HepG2 (cell line): ENCODE results near the gene KLF3. TPM values are rescaled to one million over a fixed set of nuclear protein-coding genes. Genes with fewer than 3 reads are reported as not detected.

ENCODE experiments used
- ATAC-seq: fragments of 200-7000 bp; cut with Tn5 transposase; 3 replicates; pipeline ENCODE4 v1.9.1; 2020; ENCODE audit warnings: mild to moderate bottlenecking, moderate library complexity
- BruUV-seq: library from RNA; stranded (reverse); fragments of 400-500 nt; replicated peaks from 2 replicates; lab custom pipeline; 2021; lab: Mats Ljungman, UMichigan
- CTCF ChIA-PET: fragments of 300-600 bp; formaldehyde crosslinking; extraction: SDS; loops from one replicate; lab custom pipeline; 2021; ENCODE audit warnings: low total read pairs, inconsistent platforms, low intra/inter-chr PET ratio; lab: Yijun Ruan, JAX
- POLR2A ChIA-PET: fragments of 350-600 bp; sonication (Branson Sonifier 250); formaldehyde crosslinking; loops from one replicate; lab custom pipeline; 2020; ENCODE audit warnings: antibody characterized with exemption, inconsistent platforms; lab: Yijun Ruan, JAX
- DNase-seq: peaks from one replicate; pipeline ENCODE4 v3.0.0-alpha.2; 2015; ENCODE audit warnings: low spot score
- FAIRE-seq: peaks from 3 replicates; lab custom pipeline; 2011; peaks lifted over from hg19 to GRCh38; lab: Jason Lieb, UNC
- H2AFZ ChIP-seq: one replicate; pipeline ENCODE4 v1.6.1; 2011; ENCODE audit warnings: low read length, inconsistent platforms
- H3K27ac ChIP-seq: fragments of 300-600 bp; 3 replicates; pipeline ENCODE4 v1.8.0; 2011; ENCODE audit warnings: mixed run types, mild to moderate bottlenecking, mixed read lengths, low read length, inconsistent platforms; ENCODE audit not compliant: insufficient read depth; ENCODE audit errors: extremely low read length
- H3K27me3 ChIP-seq, 2 experiments: fragments of 200-600 bp in 1 of 2; 2 replicates in 1 of 2; 3 replicates in 1 of 2; pipeline versions ENCODE4 v1.6.0 to v1.8.0; 2011; ENCODE audit warnings: low read length in 2 of 2, mild to moderate bottlenecking in 2 of 2, moderate library complexity in 2 of 2, inconsistent platforms in 1 of 2; ENCODE audit not compliant: insufficient read depth in 2 of 2, control insufficient read depth in 1 of 2
- H3K36me3 ChIP-seq, 2 experiments: fragments of 200-600 bp in 1 of 2; replicated peaks in 1 of 2; 2 replicates in 1 of 2; 3 replicates in 1 of 2; pipeline versions ENCODE4 v1.5.1 to v1.8.0; 2011; ENCODE audit warnings: low read length in 2 of 2, inconsistent platforms in 1 of 2; ENCODE audit not compliant: insufficient read depth in 2 of 2, control insufficient read depth in 1 of 2
- H3K4me1 ChIP-seq: 2 replicates; pipeline ENCODE4 v1.5.1; 2012; ENCODE audit warnings: low read length, inconsistent platforms; ENCODE audit not compliant: insufficient read depth
- H3K4me2 ChIP-seq: 2 replicates; pipeline ENCODE4 v1.6.0; 2011; ENCODE audit warnings: low read depth, low read length, inconsistent platforms
- H3K4me3 ChIP-seq, 3 experiments: fragments of 200-600 bp in 1 of 3; sonication (generic), shearing (Covaris generic) in 1 of 3; replicated peaks in 1 of 3; 2 replicates each; pipeline ENCODE4 v1.5.1; 2011 to 2016; ENCODE audit warnings: low read length in 3 of 3, inconsistent platforms in 2 of 3, low read depth in 2 of 3, mild to moderate bottlenecking in 2 of 3, control low read depth in 1 of 3, mixed read lengths in 1 of 3; ENCODE audit not compliant: insufficient read depth in 1 of 3
- H3K79me2 ChIP-seq: one replicate; pipeline ENCODE4 v1.6.1; 2011; ENCODE audit warnings: low read length, inconsistent platforms; ENCODE audit not compliant: insufficient read depth
- H3K9ac ChIP-seq: 2 replicates; pipeline ENCODE4 v1.6.0; 2011; ENCODE audit warnings: mild to moderate bottlenecking, low read depth, low read length, inconsistent platforms; ENCODE audit not compliant: insufficient read depth
- H3K9me3 ChIP-seq: 2 replicates; pipeline ENCODE4 v1.5.1; 2012; ENCODE audit warnings: mild to moderate bottlenecking, low read length
- H4K20me1 ChIP-seq: 2 replicates; pipeline ENCODE4 v1.6.0; 2011; ENCODE audit warnings: inconsistent platforms, mild to moderate bottlenecking, low read length, moderate library complexity; ENCODE audit not compliant: insufficient read depth
- BCL6 ChIP-seq: IDR thresholded peaks from 2 replicates; pipeline ENCODE4 v1.6.1; 2016; ENCODE audit warnings: missing genetic modification reagents, missing compliant biosample characterization
- CEBPG ChIP-seq: IDR thresholded peaks from 2 replicates; pipeline ENCODE4 v1.6.1; 2016
- ELF1 ChIP-seq: sonication (generic); formaldehyde crosslinking; IDR thresholded peaks from 2 replicates; pipeline ENCODE4 v1.4.0; 2020; ENCODE audit warnings: missing genetic modification reagents
- MAZ ChIP-seq, 2 experiments: sonication (generic) in 1 of 2; formaldehyde crosslinking in 1 of 2; IDR thresholded peaks; 2 replicates each; pipeline versions ENCODE4 v1.5.0 to v1.6.1; 2012 to 2020; ENCODE audit warnings: low read depth in 2 of 2, mild to moderate bottlenecking in 2 of 2, borderline replicate concordance in 1 of 2, improper control_type of control experiment in 1 of 2, low read length in 1 of 2, missing genetic modification reagents in 1 of 2, moderate library complexity in 1 of 2
- MED1 ChIP-seq: sonication (generic); formaldehyde crosslinking; IDR thresholded peaks from 2 replicates; pipeline ENCODE4 v1.4.0; 2020; ENCODE audit warnings: missing genetic modification reagents
- NFATC3 ChIP-seq: sonication (generic); formaldehyde crosslinking; IDR thresholded peaks from 2 replicates; pipeline ENCODE4 v1.5.1; 2020; ENCODE audit warnings: mild to moderate bottlenecking, missing genetic modification reagents
- PAWR ChIP-seq: sonication (generic); formaldehyde crosslinking; IDR thresholded peaks from 2 replicates; pipeline ENCODE4 v1.4.0; 2020; ENCODE audit warnings: missing genetic modification reagents, mild to moderate bottlenecking, borderline replicate concordance
- PAX8 ChIP-seq: sonication (generic); formaldehyde crosslinking; IDR thresholded peaks from 2 replicates; pipeline ENCODE4 v1.8.0; 2022; ENCODE audit warnings: mild to moderate bottlenecking, missing genetic modification reagents, borderline replicate concordance
- RORA ChIP-seq: sonication (generic); formaldehyde crosslinking; IDR thresholded peaks from 2 replicates; pipeline ENCODE4 v1.5.0; 2020; ENCODE audit warnings: mild to moderate bottlenecking, missing genetic modification reagents, moderate library complexity
- SOX6 ChIP-seq, 2 experiments: fragments of 450-650 bp in 1 of 2; sonication (generic) in 1 of 2; formaldehyde crosslinking in 1 of 2; IDR thresholded peaks; 2 replicates each; pipeline versions ENCODE4 v1.4.0 to v1.6.1; 2017 to 2020; ENCODE audit warnings: antibody characterized with exemption in 1 of 2, mild to moderate bottlenecking in 1 of 2, missing genetic modification reagents in 1 of 2
- SP5 ChIP-seq: IDR thresholded peaks from 2 replicates; pipeline ENCODE4 v1.6.1; 2016; ENCODE audit warnings: low read depth, borderline replicate concordance
- TMF1 ChIP-seq: sonication (generic); formaldehyde crosslinking; IDR thresholded peaks from 2 replicates; pipeline ENCODE4 v1.8.1; 2022; ENCODE audit warnings: low read depth, missing genetic modification reagents
- ZNF232 ChIP-seq: sonication (generic); formaldehyde crosslinking; IDR thresholded peaks from 2 replicates; pipeline ENCODE4 v1.4.0; 2020; ENCODE audit warnings: missing genetic modification reagents, borderline replicate concordance
- ZNF468 ChIP-seq: sonication (generic); formaldehyde crosslinking; IDR thresholded peaks from 2 replicates; pipeline ENCODE4 v1.8.0; 2022; ENCODE audit warnings: mild to moderate bottlenecking, moderate library complexity, missing genetic modification reagents
- ZNF775 ChIP-seq: sonication (generic); formaldehyde crosslinking; IDR thresholded peaks from 2 replicates; pipeline ENCODE4 v1.4.0; 2020; ENCODE audit warnings: missing genetic modification reagents, mild to moderate bottlenecking, moderate library complexity, borderline replicate concordance
- ZNF816 ChIP-seq: sonication (generic); formaldehyde crosslinking; IDR thresholded peaks from 2 replicates; pipeline ENCODE4 v1.8.0; 2022; ENCODE audit warnings: missing genetic modification reagents, mild to moderate bottlenecking, borderline replicate concordance
- WGBS: methylation state at CpG from one replicate; pipeline ENCODE4 v1.1.6; 2017; ENCODE audit warnings: low lambda C conversion rate; 5-methylcytosine and 5-hydroxymethylcytosine counted together
- in situ Hi-C: cut with HindIII; loops from 2 replicates; pipeline ENCODE4 v1.10.0; 2017; ENCODE audit warnings: low pct_unique_long_range_greater_than_20kb; ENCODE audit not compliant: extremely low pct_ligation_motif_present
- intact Hi-C: fragments of 100-400 bp; cut with micrococcal nuclease; formaldehyde crosslinking; loops from one replicate; pipeline ENCODE4 v1.10.0; 2022; ENCODE audit not compliant: unreplicated experiment
- polyA plus RNA-seq, 8 experiments: library from polyadenylated mRNA; depleted of rRNA in 3 of 8; stranded (reverse) in 7 of 8; unstranded in 1 of 8; fragments of >200 nt; fragmentation: Illumina TruSeq in 4 of 8; extraction: Trizol in 4 of 8; gene quantifications; 2 replicates each; pipeline versions ENCODE4 v1.2.1 to v1.2.3, GENCODE V29; 2011 to 2016; ENCODE audit warnings: low read depth in 4 of 8, missing spikeins in 1 of 8, mixed read lengths in 1 of 8; ENCODE audit not compliant: insufficient read depth in 1 of 8
- total RNA-seq, 5 experiments: library from RNA; depleted of rRNA; stranded (reverse); fragments of >200 nt; fragmentation: Illumina TruSeq; extraction: Trizol; gene quantifications; 2 replicates each; pipeline ENCODE4 v1.2.3, GENCODE V29; 2016; ENCODE audit warnings: low read depth in 1 of 5
- TF ChIP-seq, protein P1 (sequence below): IDR thresholded peaks from 2 replicates; pipeline ENCODE4 v1.6.1; 2016; ENCODE audit warnings: low read depth, control low read depth
- TF ChIP-seq, protein P2 (sequence below): sonication (generic); formaldehyde crosslinking; IDR thresholded peaks from 2 replicates; pipeline ENCODE4 v1.8.0; 2022; ENCODE audit warnings: low read depth, missing genetic modification reagents

The KLF3 gene
- total and polyA plus RNA-seq, 2 of the 13 experiments (the other 11 are each of a cell fraction or from before 2014, with no cell fraction given), result 29.1 to 37.8 TPM

DNA sequence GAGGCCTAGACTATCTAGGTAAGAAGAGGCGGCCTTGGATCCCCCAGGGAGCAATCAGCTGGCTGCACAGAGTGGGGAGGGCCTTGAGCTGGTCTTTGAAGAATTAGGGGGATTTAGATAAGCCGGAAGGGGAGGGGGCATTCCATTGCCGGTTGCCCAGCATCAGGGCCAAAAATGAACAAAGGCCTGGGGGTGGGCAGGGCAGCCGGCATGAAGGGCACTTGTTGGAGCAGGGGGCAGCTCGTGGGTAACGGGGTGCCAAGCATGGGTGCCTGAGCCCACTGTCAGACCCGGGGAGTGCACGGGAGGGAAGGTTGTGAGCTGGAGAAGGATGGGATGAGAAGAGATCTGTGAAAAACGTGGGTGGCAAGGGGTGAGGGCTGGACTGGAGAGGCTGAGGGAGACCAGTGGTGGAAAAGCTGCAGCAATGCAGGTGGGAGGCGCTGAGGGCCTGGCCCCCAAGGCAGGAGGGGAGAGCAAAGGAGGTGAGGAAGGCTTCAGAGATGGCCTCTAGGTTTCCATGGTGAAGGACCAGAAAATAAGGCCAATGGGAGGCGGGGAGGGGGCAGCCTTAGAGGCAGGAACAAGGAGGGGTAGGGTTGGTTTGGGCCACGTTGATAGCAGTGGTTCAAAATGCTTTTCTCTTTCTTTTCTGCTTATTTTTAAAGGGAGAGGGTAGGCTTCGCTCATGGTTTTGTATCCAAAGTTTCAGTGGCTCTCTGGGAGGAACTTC is 8.6 kb downstream of the KLF3 start (continued):
- TF ChIP-seq, protein P1, sequence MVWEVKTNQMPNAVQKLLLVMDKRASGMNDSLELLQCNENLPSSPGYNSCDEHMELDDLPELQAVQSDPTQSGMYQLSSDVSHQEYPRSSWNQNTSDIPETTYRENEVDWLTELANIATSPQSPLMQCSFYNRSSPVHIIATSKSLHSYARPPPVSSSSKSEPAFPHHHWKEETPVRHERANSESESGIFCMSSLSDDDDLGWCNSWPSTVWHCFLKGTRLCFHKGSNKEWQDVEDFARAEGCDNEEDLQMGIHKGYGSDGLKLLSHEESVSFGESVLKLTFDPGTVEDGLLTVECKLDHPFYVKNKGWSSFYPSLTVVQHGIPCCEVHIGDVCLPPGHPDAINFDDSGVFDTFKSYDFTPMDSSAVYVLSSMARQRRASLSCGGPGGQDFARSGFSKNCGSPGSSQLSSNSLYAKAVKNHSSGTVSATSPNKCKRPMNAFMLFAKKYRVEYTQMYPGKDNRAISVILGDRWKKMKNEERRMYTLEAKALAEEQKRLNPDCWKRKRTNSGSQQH, result no peak
- TF ChIP-seq ZNF468 (CRISPR knock-in tag) (no peak), TMF1 (CRISPR knock-in tag) (0 out of 2 replicates have a peak, but pooled peaks have one; percentile 44), MED1 (CRISPR knock-in tag) (peak; percentile 86), PAX8 (CRISPR knock-in tag) (no peak), CEBPG (CRISPR knock-in tag) (peak; percentile 5; the same call in 1 of the 2 replicates), SOX6 (IDR thresholded peaks at IDR 0.05) (no peak), SOX6 (CRISPR knock-in tag; IDR thresholded peaks at IDR 0.05) (peak; percentile 66), SP5 (peak; percentile 73; the same call in 1 of the 2 replicates), BCL6 (CRISPR knock-in tag) (peak; percentile 63)

DNA sequence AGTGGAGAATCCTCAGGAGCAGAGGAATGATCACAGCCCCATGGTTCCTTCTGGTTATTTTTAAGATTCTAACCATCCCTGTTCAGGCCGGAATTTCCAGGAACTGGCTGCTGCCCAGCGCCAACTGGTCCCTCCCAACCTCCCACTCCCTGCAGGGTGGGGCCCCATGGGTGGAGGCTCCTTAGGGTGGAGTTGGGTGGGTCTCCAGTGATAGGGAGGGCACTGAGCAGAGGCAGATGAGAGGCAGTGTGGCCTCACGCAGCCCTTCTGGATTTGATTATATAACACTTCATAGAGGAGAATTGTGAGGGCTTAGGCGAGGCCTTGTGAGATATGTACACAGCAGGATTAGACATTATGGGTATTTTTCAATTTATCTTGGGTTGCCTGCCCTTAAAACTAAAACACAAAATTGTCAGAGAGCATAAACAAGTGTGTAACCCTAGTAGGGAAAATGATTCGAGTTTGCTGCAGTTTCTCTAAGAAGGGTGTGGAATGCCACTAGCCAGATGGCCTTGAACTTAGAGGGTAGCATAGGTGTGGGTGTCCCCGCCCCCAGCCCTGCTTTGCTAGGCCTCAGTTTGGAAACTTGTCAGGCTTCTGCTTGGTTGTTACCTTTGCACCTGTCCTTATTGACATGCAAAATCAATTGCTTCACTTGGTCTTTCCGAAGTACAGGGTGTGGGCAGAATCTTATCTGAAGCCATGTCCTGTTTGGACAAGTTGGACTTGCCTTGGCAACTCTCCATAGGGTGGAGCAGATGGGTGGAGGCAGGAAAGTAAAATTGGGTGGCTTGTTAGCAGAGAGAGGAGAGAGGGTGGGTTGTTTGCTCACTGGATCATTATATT is 9.4 kb downstream of the KLF3 start:
- BruUV-seq, result no TSS peak
- ATAC-seq (peak; percentile 73), DNase-seq (peak; percentile 95), FAIRE-seq (peak; percentile 100)
- Histone ChIP-seq H3K27ac (peak overlapping the region; percentile 78), H4K20me1 (peaks cover 34% of the 10 kb centered on the region), H3K4me2 (peak overlapping the region; percentile 81), H2AFZ (no peak overlapping the region), H3K27me3 (no peaks in the 10 kb centered on the region), H3K9ac (peak overlapping the region; percentile 60), H3K36me3 (peaks cover 1 to 12% of the 10 kb centered on the region in 2 experiments), H3K9me3 (no peaks in the 10 kb centered on the region), H3K79me2 (peaks cover 97% of the 10 kb centered on the region), H3K4me1 (peaks cover 94% of the 10 kb centered on the region), H3K4me3 (peak overlapping the region in 2 of 3 experiments; percentile 6 to 55; a peak in 3 of 6 replicates)
- CTCF ChIA-PET, result interaction anchor here (0.8 to 3.0 kb wide), 2 partner anchors 493 to 612 kb away, joined by 3 to 32 read pairs; no protein-coding TSS in a partner anchor
- in situ Hi-C loops (loop anchor here (5.0 kb wide), 3 partner anchors 356 to 596 kb away; no protein-coding TSS in a partner anchor), intact Hi-C loops (loop anchor here (5.0 to 10.0 kb wide), 2 partner anchors 249 to 286 kb away; no protein-coding TSS in a partner anchor)
- POLR2A ChIA-PET, result interaction anchor here (0.9 to 2.6 kb wide), 6 partner anchors 10 to 494 kb away, joined by 3 to 9 read pairs (median 5); no protein-coding TSS in a partner anchor
- 3% methylated on average over 7 of the region's 7 CpGs for WGBS
- TF ChIP-seq ZNF775 (CRISPR knock-in tag) (no peak), NFATC3 (no peak), ZNF232 (CRISPR knock-in tag) (peak; percentile 75; the same call in 1 of the 2 replicates), ELF1 (CRISPR knock-in tag) (no peak; the same call in 1 of the 2 replicates), MAZ (IDR thresholded peaks at IDR 0.05; ENCODE audit: borderline replicate concordance, low read depth, low read length) (no peak), MAZ (CRISPR knock-in tag; IDR thresholded peaks at IDR 0.05; ENCODE audit: low read depth) (no peak; the same call in 1 of the 2 replicates), RORA (CRISPR knock-in tag) (no peak), PAWR (no peak), ZNF816 (CRISPR knock-in tag) (no peak; the same call in 1 of the 2 replicates)
- TF ChIP-seq, protein P2, sequence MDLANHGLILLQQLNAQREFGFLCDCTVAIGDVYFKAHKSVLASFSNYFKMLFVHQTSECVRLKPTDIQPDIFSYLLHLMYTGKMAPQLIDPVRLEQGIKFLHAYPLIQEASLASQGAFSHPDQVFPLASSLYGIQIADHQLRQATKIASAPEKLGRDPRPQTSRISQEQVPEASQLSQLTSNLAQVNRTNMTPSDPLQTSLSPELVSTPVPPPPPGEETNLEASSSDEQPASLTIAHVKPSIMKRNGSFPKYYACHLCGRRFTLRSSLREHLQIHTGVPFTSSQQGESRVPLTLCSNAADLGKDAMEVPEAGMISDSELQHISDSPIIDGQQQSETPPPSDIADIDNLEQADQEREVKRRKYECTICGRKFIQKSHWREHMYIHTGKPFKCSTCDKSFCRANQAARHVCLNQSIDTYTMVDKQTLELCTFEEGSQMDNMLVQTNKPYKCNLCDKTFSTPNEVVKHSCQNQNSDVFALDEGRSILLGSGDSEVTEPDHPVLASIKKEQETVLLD (CRISPR knock-in tag), result no peak
